Heart right ventricle (tissue), 16 donors: ENCODE results near the gene ACBD3. TPM values are rescaled to one million over a fixed set of nuclear protein-coding genes. Genes with fewer than 3 reads are reported as not detected.

ENCODE experiments used
- ATAC-seq, 8 donors: fragments of 200-7000 bp; cut with Tn5 transposase; one replicate each; pipeline ENCODE4 v1.9.1; 2020; ENCODE audit warnings: mild to moderate bottlenecking in 8 of 8, moderate library complexity in 8 of 8, moderate number of reproducible peaks in 1 of 8
- DNase-seq, 2 donors: peaks; one replicate each; pipeline ENCODE4 v3.0.0-alpha.2; 2020
- H3K27ac ChIP-seq, 10 donors: fragments of 200-600 bp; sonication (generic) in 2 of 10; one replicate each; pipeline versions ENCODE4 v1.5.0 to v1.8.0; 2020 to 2022; ENCODE audit warnings: mild to moderate bottlenecking in 3 of 10
- H3K27me3 ChIP-seq, 7 donors: fragments of 200-600 bp; one replicate each; pipeline ENCODE4 v1.8.0; 2021 to 2022; ENCODE audit warnings: mild to moderate bottlenecking in 2 of 7
- H3K36me3 ChIP-seq, 9 donors: fragments of 200-600 bp; sonication (generic) in 1 of 9; one replicate each; pipeline versions ENCODE4 v1.5.0 to v1.8.0; 2020 to 2022; ENCODE audit warnings: mild to moderate bottlenecking in 2 of 9
- H3K4me1 ChIP-seq, 9 donors: fragments of 200-600 bp; sonication (generic) in 1 of 9; one replicate each; pipeline versions ENCODE4 v1.5.0 to v1.8.0; 2020 to 2022; ENCODE audit warnings: mild to moderate bottlenecking in 4 of 9
- H3K4me3 ChIP-seq, 10 donors: fragments of 200-600 bp; sonication (generic) in 2 of 10; one replicate each; pipeline versions ENCODE4 v1.5.0 to v1.8.0; 2020 to 2022; ENCODE audit warnings: mild to moderate bottlenecking in 7 of 10, moderate library complexity in 2 of 10
- H3K9me3 ChIP-seq, 11 donors: fragments of 200-600 bp in 10 of 11; sonication (generic) in 2 of 11; one replicate each; pipeline versions ENCODE4 v1.5.0 to v1.8.0; 2013 to 2022; ENCODE audit warnings: mild to moderate bottlenecking in 2 of 11, control low read depth in 1 of 11, moderate library complexity in 1 of 11
- CTCF ChIP-seq, 9 donors: fragments of 200-600 bp; sonication (generic) in 2 of 9; IDR thresholded peaks; one replicate each; pipeline versions ENCODE4 v1.5.0 to v1.8.0; 2021 to 2022; ENCODE audit warnings: antibody characterized with exemption in 9 of 9, mild to moderate bottlenecking in 5 of 9, moderate library complexity in 1 of 9
- WGBS, 2 donors: extraction: QIAGEN DNeasy Blood & Tissue Kit; methylation state at CpG; one replicate each; pipeline ENCODE4 v1.1.7; 2013; ENCODE audit warnings: inconsistent platforms in 1 of 2; 5-methylcytosine and 5-hydroxymethylcytosine counted together
- intact Hi-C, 10 donors: fragments of 100-400 bp; cut with DNase I; formaldehyde crosslinking; loops; one replicate each; pipeline versions ENCODE4 v1.11.1 to v1.14.2; 2022
- polyA plus RNA-seq, 2 donors: library from polyadenylated mRNA; stranded (reverse); fragments of 200-250 nt; gene quantifications; one replicate each; pipeline ENCODE4 v1.2.3, GENCODE V29; 2013
- total RNA-seq, 10 donors: library from RNA; stranded (reverse); fragmentation: NEBNext Ultra II Directional in 3 of 10; extraction: Animal tissue kit (Norgen Biotek cat#: 25700) in 3 of 10; gene quantifications; one replicate each; pipeline versions ENCODE4 v1.2.1 to v1.2.4, GENCODE V29; 2021 to 2023
- donor health status: Arrhythmogenic right ventricular cardiomyopathy.
- donor health status: ischemic (EF 13 %, LVEDD 7.1; RV severe dilation, severe dysfunction).
- donor health status: healthy with polysubstance abuse.
- donor health status: DM: no; HTN: yes; CAD: no.
- donor health status: DM: no; HTN: no; CAD: no.
- donor health status: ischemic (EF 25% LVEDD 6.9; RV normal size, moderate dysfunction).
- donor health status: ischemic (EF 25% LVEDD 5.7; RV mildly dilated, moderate dysfunction).
- donor health status: healthy.
- donor health status: DM: yes; HTN: yes; CAD: no.
- donor health status: Ischemic cardiomyopathy.
- donor health status: ischemic (EF 35%, LVEDD 5.7; RV mildly dilated, moderate dysfunction).
- donor health status: nonischemic (EF 11% LVEDD 7.7; RV severe dilation, severe dysfunction).
- donor health status: DM: yes; HTN: yes; CAD: no.
- donor health status: PGD.
- donor health status: ischemic (EF 29% LVEDD 5.4; RV normal size, mild dysfunction).
- donor health status: nonischemic (EF 23%, LVEDD 6.1; RV moderate dilation, normal function).

The ACBD3 gene
- total and polyA plus RNA-seq, 12 donors, result 9.3 to 39.1 (median 32.4) TPM

GRCh38 chr1:226162898-226163297 lies 23.6 kb downstream of the ACBD3 start:
- Histone ChIP-seq H3K27ac (no peak overlapping the region), H3K4me1 (peaks cover 0 to 10% (median under 1%) of the 10 kb centered on the region in 9 donors), H3K36me3 (peaks cover 0 to 85% (median 62%) of the 10 kb centered on the region in 9 donors), H3K27me3 (no peaks in the 10 kb centered on the region), H3K4me3 (no peak overlapping the region), H3K9me3 (no peaks in the 10 kb centered on the region)
- intact Hi-C loops, result no loop called here
- 79 to 82% methylated on average over 8 of the region's 8 CpGs for WGBS, 2 donors
- no peak for ATAC-seq
- DNase-seq, result no peak
- TF ChIP-seq CTCF (IDR thresholded peaks at IDR 0.05), result no peak

GRCh38 chr1:226158983-226159382 lies 27.6 kb downstream of the ACBD3 start:
- WGBS, 2 donors, result 95 to 98% methylated on average over 7 of the region's 7 CpGs
- Histone ChIP-seq H3K4me1 (peaks cover 0 to 14% (median 0%) of the 10 kb centered on the region in 9 donors), H3K9me3 (no peaks in the 10 kb centered on the region), H3K36me3 (peaks cover 0 to 100% (median 53%) of the 10 kb centered on the region in 9 donors), H3K27ac (no peak overlapping the region), H3K27me3 (no peaks in the 10 kb centered on the region), H3K4me3 (no peak overlapping the region)
- intact Hi-C loops, result no loop called here
- ATAC-seq, result no peak
- DNase-seq, result no peak
- TF ChIP-seq CTCF (IDR thresholded peaks at IDR 0.05), result no peak

- no peaks in the 10 kb centered on the region for H3K9me3 ChIP-seq
- no peak for ATAC-seq
- WGBS, 2 donors, result 95 to 97% methylated on average over 1 of the region's 1 CpG
- intact Hi-C loops, result no loop called here
- peaks cover 0 to 100% (median 58%) of the 10 kb centered on the region in 9 donors for H3K36me3 ChIP-seq
- H3K27me3 ChIP-seq, result no peaks in the 10 kb centered on the region
- no peak overlapping the region for H3K27ac ChIP-seq
- no peak for DNase-seq
- TF ChIP-seq CTCF (IDR thresholded peaks at IDR 0.05), result no peak
- H3K4me1 ChIP-seq, result peaks cover 0 to 14% (median 0%) of the 10 kb centered on the region in 9 donors
- no peak overlapping the region for H3K4me3 ChIP-seq
Observed at GRCh38 chr1:226158457-226158856, 28.1 kb downstream of the ACBD3 start.

- Histone ChIP-seq H3K4me1 (peaks cover 0 to 14% (median 0%) of the 10 kb centered on the region in 9 donors), H3K4me3 (no peak overlapping the region), H3K27ac (no peak overlapping the region), H3K27me3 (no peaks in the 10 kb centered on the region), H3K9me3 (no peaks in the 10 kb centered on the region), H3K36me3 (peaks cover 0 to 100% (median 55%) of the 10 kb centered on the region in 9 donors)
- WGBS, 2 donors, result 95 to 100% methylated on average over 1 of the region's 1 CpG
- intact Hi-C loops, result no loop called here
- DNase-seq (no peak), ATAC-seq (no peak)
- TF ChIP-seq CTCF (IDR thresholded peaks at IDR 0.05), result no peak
Observed at GRCh38 chr1:226157761-226158316, 28.7 kb downstream of the ACBD3 start.
